ENCODE results near the gene ARFGAP3. TPM values are rescaled to one million over a fixed set of nuclear protein-coding genes. Genes with fewer than 3 reads are reported as not detected.
A peak's percentile ranks its signal among the peaks of the same experiment; 100 is the strongest.

Gene ARFGAP3, protein sequence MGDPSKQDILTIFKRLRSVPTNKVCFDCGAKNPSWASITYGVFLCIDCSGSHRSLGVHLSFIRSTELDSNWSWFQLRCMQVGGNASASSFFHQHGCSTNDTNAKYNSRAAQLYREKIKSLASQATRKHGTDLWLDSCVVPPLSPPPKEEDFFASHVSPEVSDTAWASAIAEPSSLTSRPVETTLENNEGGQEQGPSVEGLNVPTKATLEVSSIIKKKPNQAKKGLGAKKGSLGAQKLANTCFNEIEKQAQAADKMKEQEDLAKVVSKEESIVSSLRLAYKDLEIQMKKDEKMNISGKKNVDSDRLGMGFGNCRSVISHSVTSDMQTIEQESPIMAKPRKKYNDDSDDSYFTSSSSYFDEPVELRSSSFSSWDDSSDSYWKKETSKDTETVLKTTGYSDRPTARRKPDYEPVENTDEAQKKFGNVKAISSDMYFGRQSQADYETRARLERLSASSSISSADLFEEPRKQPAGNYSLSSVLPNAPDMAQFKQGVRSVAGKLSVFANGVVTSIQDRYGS
- 89.5 and 99.5 TPM in 2 replicates for total RNA-seq
- polyA plus RNA-seq: 53.7 and 54.7 TPM in 2 replicates

DNA sequence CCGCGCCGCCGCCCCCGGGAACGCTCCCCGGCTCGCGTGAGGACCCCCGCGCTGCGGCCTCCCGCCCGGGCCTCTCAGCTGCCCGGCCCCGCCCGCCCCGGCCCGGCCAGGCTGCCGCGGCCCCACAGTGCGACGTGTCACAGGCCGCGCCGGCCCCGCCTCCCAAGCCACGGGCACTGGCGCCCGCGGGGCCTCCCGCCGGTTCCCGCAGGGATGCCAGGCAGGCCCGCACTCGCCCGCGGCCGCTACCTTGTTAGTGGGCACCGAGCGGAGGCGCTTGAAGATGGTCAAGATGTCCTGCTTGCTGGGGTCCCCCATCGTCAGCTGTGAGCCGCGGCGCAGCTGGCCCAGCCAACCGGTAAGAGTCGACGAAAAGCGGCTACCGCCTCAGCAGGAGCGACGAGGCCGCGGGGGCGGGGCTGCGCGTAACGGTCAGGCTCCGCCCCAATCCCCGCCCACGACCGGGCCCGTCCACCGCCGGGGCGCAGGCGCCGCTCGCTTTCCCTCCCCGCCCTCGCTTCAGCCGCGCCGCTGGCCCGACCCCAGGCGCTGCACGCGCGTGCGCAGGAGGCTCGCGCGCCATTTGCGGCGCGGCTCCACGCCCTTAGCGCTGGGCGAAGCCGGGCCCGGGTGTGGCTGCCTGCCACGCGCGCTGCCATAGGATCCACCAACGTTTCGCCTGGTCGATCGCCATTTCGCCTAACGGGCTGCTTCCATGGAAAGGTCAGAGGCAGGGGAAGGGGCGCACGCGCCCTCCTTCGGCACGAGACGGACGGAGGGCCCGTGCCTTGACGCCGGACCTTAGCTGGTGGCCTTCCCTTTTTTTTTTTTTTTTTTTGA lies at the start of gene ARFGAP3:
ARFGAP3 (minus strand) TSS at position 409 of the 840 bp plus-strand sequence; CDS start at position 318, 91 bp downstream.
- H3K36me3 ChIP-seq (replicated peaks; ENCODE audit: insufficient read depth, low read depth): no peaks in the 10 kb centered on the region
- DNase-seq (ENCODE audit: low spot score): peak; percentile 99
- H3K9me3 ChIP-seq (ENCODE audit: low read depth): no peaks in the 10 kb centered on the region
- peaks cover 49% of the 10 kb centered on the region for H3K79me2 ChIP-seq
- peak within 1 kb of the TSS; percentile 69 for H2AFZ ChIP-seq
- TF ChIP-seq, protein P1, sequence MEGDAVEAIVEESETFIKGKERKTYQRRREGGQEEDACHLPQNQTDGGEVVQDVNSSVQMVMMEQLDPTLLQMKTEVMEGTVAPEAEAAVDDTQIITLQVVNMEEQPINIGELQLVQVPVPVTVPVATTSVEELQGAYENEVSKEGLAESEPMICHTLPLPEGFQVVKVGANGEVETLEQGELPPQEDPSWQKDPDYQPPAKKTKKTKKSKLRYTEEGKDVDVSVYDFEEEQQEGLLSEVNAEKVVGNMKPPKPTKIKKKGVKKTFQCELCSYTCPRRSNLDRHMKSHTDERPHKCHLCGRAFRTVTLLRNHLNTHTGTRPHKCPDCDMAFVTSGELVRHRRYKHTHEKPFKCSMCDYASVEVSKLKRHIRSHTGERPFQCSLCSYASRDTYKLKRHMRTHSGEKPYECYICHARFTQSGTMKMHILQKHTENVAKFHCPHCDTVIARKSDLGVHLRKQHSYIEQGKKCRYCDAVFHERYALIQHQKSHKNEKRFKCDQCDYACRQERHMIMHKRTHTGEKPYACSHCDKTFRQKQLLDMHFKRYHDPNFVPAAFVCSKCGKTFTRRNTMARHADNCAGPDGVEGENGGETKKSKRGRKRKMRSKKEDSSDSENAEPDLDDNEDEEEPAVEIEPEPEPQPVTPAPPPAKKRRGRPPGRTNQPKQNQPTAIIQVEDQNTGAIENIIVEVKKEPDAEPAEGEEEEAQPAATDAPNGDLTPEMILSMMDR (IDR thresholded peaks at IDR 0.05; ENCODE audit: poor library complexity): no peak
- TF ChIP-seq EZH2phosphoT487 (IDR thresholded peaks at IDR 0.05; ENCODE audit: low read depth, severe bottlenecking, unreplicated experiment): no peak
- TF ChIP-seq EZH2 (IDR thresholded peaks at IDR 0.05; ENCODE audit: borderline replicate concordance): no peak
- H3K9me2 ChIP-seq (replicated peaks; ENCODE audit: insufficient read depth): no peaks in the 10 kb centered on the region
- peaks cover 9% of the 10 kb centered on the region for H3K4me1 ChIP-seq (ENCODE audit: insufficient read depth)
- 10% methylated on average over 61 of the region's 111 CpGs for WGBS (ENCODE audit: low lambda C conversion rate, missing lambda C conversion rate)
- H3K4me2 ChIP-seq: peak within 1 kb of the TSS; percentile 83
- peak within 1 kb of the TSS; percentile 98 for H3K27ac ChIP-seq
- H4K20me1 ChIP-seq (ENCODE audit: insufficient read depth, poor library complexity, severe bottlenecking): peaks cover 16% of the 10 kb centered on the region
- peak within 1 kb of the TSS; percentile 93 for H3K4me3 ChIP-seq
- H3K27me3 ChIP-seq: no peaks in the 10 kb centered on the region

DNA sequence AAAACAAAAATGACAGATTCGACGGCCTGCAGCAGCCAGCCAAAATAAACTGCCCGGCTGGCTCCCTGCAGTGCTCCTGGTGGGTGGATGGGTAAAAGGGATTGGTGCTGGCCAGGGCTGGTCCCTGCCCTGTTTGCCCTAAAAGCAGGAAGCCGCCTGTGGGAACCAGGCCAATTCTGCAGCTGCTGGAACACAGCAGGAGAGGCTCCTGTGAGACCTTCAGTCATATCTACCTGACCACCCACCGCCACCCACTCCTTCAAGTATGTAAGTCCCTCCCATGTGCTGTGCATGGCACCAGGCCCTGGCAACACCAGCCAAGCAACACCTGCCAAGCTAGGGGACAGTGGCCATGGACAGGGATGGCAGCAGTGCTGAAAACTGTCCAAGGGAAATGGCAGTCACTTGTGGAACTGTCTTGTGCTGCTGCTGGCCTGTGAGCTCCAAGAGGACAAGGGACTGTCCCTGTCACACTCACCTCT lies 48.7 kb upstream of the ARFGAP3 start:
- H3K36me3 ChIP-seq (replicated peaks; ENCODE audit: insufficient read depth, low read depth): no peaks in the 10 kb centered on the region
- H3K4me2 ChIP-seq: no peak overlapping the region
- H2AFZ ChIP-seq: no peak overlapping the region
- no peak overlapping the region for H3K27ac ChIP-seq
- peaks cover 56% of the 10 kb centered on the region for H4K20me1 ChIP-seq (ENCODE audit: insufficient read depth, poor library complexity, severe bottlenecking)
- no peak for TF ChIP-seq EZH2 (IDR thresholded peaks at IDR 0.05; ENCODE audit: borderline replicate concordance)
- H3K27me3 ChIP-seq: no peaks in the 10 kb centered on the region
- WGBS (ENCODE audit: low lambda C conversion rate, missing lambda C conversion rate): 94% methylated on average over 5 of the region's 5 CpGs
- no peak overlapping the region for H3K4me3 ChIP-seq
- no peak for DNase-seq (ENCODE audit: low spot score)
- no peaks in the 10 kb centered on the region for H3K9me2 ChIP-seq (replicated peaks; ENCODE audit: insufficient read depth)
- H3K9me3 ChIP-seq (ENCODE audit: low read depth): no peaks in the 10 kb centered on the region
- H3K4me1 ChIP-seq (ENCODE audit: insufficient read depth): peaks cover 7% of the 10 kb centered on the region
- H3K79me2 ChIP-seq: peaks cover 87% of the 10 kb centered on the region

DNA sequence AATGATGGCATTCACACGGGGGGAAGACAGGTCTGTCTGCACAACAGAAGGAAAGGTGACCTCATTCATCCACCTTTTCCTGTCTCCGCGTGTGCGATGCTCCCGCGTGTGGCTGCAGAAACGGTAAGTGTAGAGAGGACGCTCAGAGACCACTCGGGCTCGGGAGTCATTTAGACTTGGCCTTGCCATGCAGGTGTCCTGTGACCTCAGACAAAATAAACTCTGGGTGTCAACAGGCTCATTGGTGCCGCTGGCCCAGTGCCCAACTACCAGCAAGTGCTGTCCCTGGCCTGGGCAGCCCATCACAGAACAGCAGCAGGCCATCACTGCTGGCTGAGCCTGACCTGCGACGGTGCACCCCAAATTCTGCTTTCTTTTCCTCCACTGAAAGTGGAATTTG lies 48.1 kb upstream of the ARFGAP3 start:
- no peak for DNase-seq (ENCODE audit: low spot score)
- 93% methylated on average over 13 of the region's 13 CpGs for WGBS (ENCODE audit: low lambda C conversion rate, missing lambda C conversion rate)
- H3K9me3 ChIP-seq (ENCODE audit: low read depth): no peaks in the 10 kb centered on the region
- TF ChIP-seq EZH2 (IDR thresholded peaks at IDR 0.05; ENCODE audit: borderline replicate concordance) (no peak), EZH2phosphoT487 (IDR thresholded peaks at IDR 0.05; ENCODE audit: low read depth, severe bottlenecking, unreplicated experiment) (no peak)
- TF ChIP-seq, protein P1 (IDR thresholded peaks at IDR 0.05; ENCODE audit: poor library complexity): no peak
- peaks cover 7% of the 10 kb centered on the region for H3K4me1 ChIP-seq (ENCODE audit: insufficient read depth)
- H3K4me3 ChIP-seq: no peak overlapping the region
- H3K27me3 ChIP-seq: no peaks in the 10 kb centered on the region
- no peak overlapping the region for H2AFZ ChIP-seq
- peaks cover 87% of the 10 kb centered on the region for H3K79me2 ChIP-seq
- H3K4me2 ChIP-seq: no peak overlapping the region
- no peaks in the 10 kb centered on the region for H3K9me2 ChIP-seq (replicated peaks; ENCODE audit: insufficient read depth)
- peaks cover 56% of the 10 kb centered on the region for H4K20me1 ChIP-seq (ENCODE audit: insufficient read depth, poor library complexity, severe bottlenecking)
- H3K27ac ChIP-seq: no peak overlapping the region
- H3K36me3 ChIP-seq (replicated peaks; ENCODE audit: insufficient read depth, low read depth): no peaks in the 10 kb centered on the region
